Keratinocyte (primary cell): ENCODE measurements around the gene CLEC4C. TPM values are rescaled to one million over a fixed set of nuclear protein-coding genes. Genes with fewer than 3 reads are reported as not detected.

Experiments used
- DNase-seq: peaks from one replicate; pipeline ENCODE4 v3.0.0-alpha.2; 2011; ENCODE audit warnings: low read depth, missing footprints, low spot score
- FAIRE-seq: peaks from 2 replicates; lab custom pipeline; 2011; peaks lifted over from hg19 to GRCh38; lab: Jason Lieb, UNC
- H2AFZ ChIP-seq: 2 replicates; pipeline ENCODE4 v1.6.0; 2012; ENCODE audit warnings: low read length, control low read depth, inconsistent platforms; ENCODE audit not compliant: control insufficient read depth
- H3K27ac ChIP-seq: 2 replicates; pipeline ENCODE4 v1.5.1; 2011; ENCODE audit warnings: low read length; ENCODE audit not compliant: control insufficient read depth, insufficient read depth
- H3K27me3 ChIP-seq: 3 replicates; pipeline ENCODE4 v1.6.0; 2011; ENCODE audit warnings: low read length; ENCODE audit not compliant: control insufficient read depth, insufficient read depth; ENCODE audit errors: extremely low read depth
- H3K36me3 ChIP-seq, 2 experiments: 2 replicates in 1 of 2; 3 replicates in 1 of 2; pipeline ENCODE4 v1.5.1; 2011; ENCODE audit warnings: low read length in 2 of 2, mild to moderate bottlenecking in 1 of 2; ENCODE audit not compliant: control insufficient read depth in 2 of 2, insufficient read depth in 2 of 2; ENCODE audit errors: extremely low read depth in 1 of 2
- H3K4me1 ChIP-seq: 3 replicates; pipeline ENCODE4 v1.5.1; 2011; ENCODE audit warnings: low read length; ENCODE audit not compliant: control insufficient read depth, insufficient read depth; ENCODE audit errors: extremely low read depth
- H3K4me2 ChIP-seq: 3 replicates; pipeline ENCODE4 v1.6.0; 2011; ENCODE audit warnings: low read depth, low read length; ENCODE audit not compliant: control insufficient read depth, insufficient read depth; ENCODE audit errors: extremely low read depth
- H3K4me3 ChIP-seq, 3 experiments: fragments of 200-600 bp in 1 of 3; sonication (generic) in 1 of 3; 2 replicates in 2 of 3; 3 replicates in 1 of 3; pipeline ENCODE4 v1.5.1; 2011 to 2016; ENCODE audit warnings: low read length in 3 of 3, mild to moderate bottlenecking in 3 of 3, control low read depth in 2 of 3, inconsistent platforms in 1 of 3, low read depth in 1 of 3, mixed read lengths in 1 of 3, mixed run types in 1 of 3, moderate library complexity in 1 of 3; ENCODE audit not compliant: control insufficient read depth in 2 of 3, insufficient read depth in 2 of 3; ENCODE audit errors: extremely low read depth in 1 of 3
- H3K79me2 ChIP-seq: 2 replicates; pipeline ENCODE4 v1.6.0; 2012; ENCODE audit warnings: low read length; ENCODE audit not compliant: control insufficient read depth, insufficient read depth
- H3K9ac ChIP-seq: 3 replicates; pipeline ENCODE4 v1.6.0; 2011; ENCODE audit warnings: low read length; ENCODE audit not compliant: control insufficient read depth, insufficient read depth; ENCODE audit errors: extremely low read depth
- H3K9me1 ChIP-seq: 3 replicates; pipeline ENCODE4 v1.6.0; 2011; ENCODE audit warnings: low read length; ENCODE audit not compliant: control insufficient read depth, insufficient read depth; ENCODE audit errors: extremely low read depth
- H3K9me3 ChIP-seq: 2 replicates; pipeline ENCODE4 v1.5.1; 2012; ENCODE audit warnings: low read depth, low read length; ENCODE audit not compliant: control insufficient read depth
- H4K20me1 ChIP-seq: 3 replicates; pipeline ENCODE4 v1.6.0; 2011; ENCODE audit warnings: low read length; ENCODE audit not compliant: control insufficient read depth, insufficient read depth; ENCODE audit errors: extremely low read depth
- CTCF ChIP-seq, 3 experiments: IDR thresholded peaks in 1 of 3; conservative IDR thresholded peaks in 1 of 3; optimal IDR thresholded peaks in 1 of 3; 2 replicates in 2 of 3; 3 replicates in 1 of 3; pipeline versions ENCODE3 to v1.5.1; 2011; ENCODE audit warnings: low read length in 3 of 3, mild to moderate bottlenecking in 3 of 3, moderate library complexity in 2 of 3, control low read depth in 1 of 3, inconsistent platforms in 1 of 3; ENCODE audit not compliant: insufficient read depth in 2 of 3; ENCODE audit errors: extremely low read depth in 1 of 3
- EZH2 ChIP-seq: IDR thresholded peaks from one replicate; pipeline ENCODE4 v1.6.1; 2012; ENCODE audit warnings: inconsistent platforms, mild to moderate bottlenecking, low read length, moderate library complexity
- dilution Hi-C: fragments of 300-500 bp; cut with MboI; formaldehyde crosslinking; loops from one replicate; pipeline ENCODE4 v1.7.0; 2020; ENCODE audit warnings: low sequenced_read_pairs; ENCODE audit not compliant: extremely low pct_ligation_motif_present
- polyA plus RNA-seq, 5 experiments: library from polyadenylated mRNA; depleted of rRNA in 3 of 5; stranded (reverse) in 3 of 5; stranded (forward) in 1 of 5; unstranded in 1 of 5; fragments of >200 nt; gene quantifications; 1 replicate in 1 of 5; 2 replicates in 3 of 5; 3 replicates in 1 of 5; pipeline versions ENCODE4 v1.2.1 to v1.2.3, GENCODE V29; 2011 to 2012; ENCODE audit warnings: missing spikeins in 2 of 5, low read depth in 1 of 5, low replicate concordance in 1 of 5

The CLEC4C gene
- polyA plus RNA-seq, 1 donor (not counting 4 experiments of a cell fraction or from before 2014, with no cell fraction given), result not detected

- Histone ChIP-seq H3K9me1 (no peaks in the 10 kb centered on the region), H3K36me3 (no peaks in the 10 kb centered on the region), H3K79me2 (no peaks in the 10 kb centered on the region), H3K4me1 (no peaks in the 10 kb centered on the region), H3K9me3 (no peaks in the 10 kb centered on the region), H2AFZ (no peak within 1 kb of the TSS), H3K27ac (no peak within 1 kb of the TSS), H3K4me3 (no peak within 1 kb of the TSS), H3K27me3 (no peaks in the 10 kb centered on the region), H3K4me2 (no peak within 1 kb of the TSS), H4K20me1 (no peaks in the 10 kb centered on the region), H3K9ac (no peak within 1 kb of the TSS)
- dilution Hi-C loops, result no loop called here
- no peak for DNase-seq
- FAIRE-seq, result no peak
- TF ChIP-seq CTCF (optimal IDR thresholded peaks at IDR 0.05 in 1 of 3, IDR thresholded peaks at IDR 0.05 in 1 of 3, conservative IDR thresholded peaks at IDR 0.05 in 1 of 3; ENCODE audit: extremely low read depth in 1 of 3, insufficient read depth in 2 of 3, low read length in 3 of 3), result no peak
- TF ChIP-seq EZH2, result no peak
Observed at GRCh38 chr12:7711133-7711532, 36.0 kb downstream of the CLEC4C start, which contains the start of gene DPPA3. DPPA3 (plus strand) TSS chr12:7711433; CDS start chr12:7711571, 138 bp downstream.

GRCh38 chr12:7709969-7710675 is 37.1 kb downstream of the CLEC4C start:
- Histone ChIP-seq H3K9me1 (no peaks in the 10 kb centered on the region), H2AFZ (no peak overlapping the region), H3K27me3 (no peaks in the 10 kb centered on the region), H3K4me3 (no peak overlapping the region), H3K36me3 (no peaks in the 10 kb centered on the region), H4K20me1 (no peaks in the 10 kb centered on the region), H3K9ac (no peak overlapping the region), H3K4me2 (no peak overlapping the region), H3K27ac (no peak overlapping the region), H3K9me3 (no peaks in the 10 kb centered on the region), H3K79me2 (no peaks in the 10 kb centered on the region), H3K4me1 (no peaks in the 10 kb centered on the region)
- no peak for TF ChIP-seq EZH2
- no peak for TF ChIP-seq CTCF (optimal IDR thresholded peaks at IDR 0.05 in 1 of 3, IDR thresholded peaks at IDR 0.05 in 1 of 3, conservative IDR thresholded peaks at IDR 0.05 in 1 of 3; ENCODE audit: extremely low read depth in 1 of 3, insufficient read depth in 2 of 3, low read length in 3 of 3)
- FAIRE-seq, result no peak
- no peak for DNase-seq
- dilution Hi-C loops, result no loop called here
